ENCODE measurements around the gene RFESD. TPM values are rescaled to one million over a fixed set of nuclear protein-coding genes. Genes with fewer than 3 reads are reported as not detected.

Gene RFESD
- polyA plus RNA-seq, 1 of the 3 experiments (the other 2 are of a cell fraction), result 1.8 TPM

DNA sequence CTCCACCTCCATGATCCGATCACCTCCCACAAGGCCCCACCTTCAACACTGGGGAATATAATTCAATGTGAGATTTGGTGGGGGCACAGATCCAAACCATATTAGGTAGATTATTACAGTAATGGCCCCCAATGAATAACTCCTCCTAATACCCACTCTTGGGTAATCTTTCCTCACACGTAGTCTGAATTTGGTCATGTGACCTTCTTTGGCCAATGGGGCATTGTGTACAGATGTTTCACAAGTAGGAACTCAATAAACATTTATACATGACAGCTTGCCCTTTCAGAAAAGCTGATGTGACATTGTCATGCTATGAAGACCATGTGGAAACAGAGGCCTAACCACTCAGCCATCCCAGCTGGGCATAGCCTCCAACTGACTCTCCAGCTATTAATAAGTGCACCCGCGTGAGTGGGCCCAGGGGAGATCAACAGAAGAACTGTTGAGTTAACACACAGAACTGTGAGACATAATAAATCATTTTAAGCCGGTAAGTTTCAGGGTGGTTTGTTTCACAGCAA, 16.1 kb upstream of the RFESD start:
- Histone ChIP-seq H3K4me2 (no peak overlapping the region), H4K20me1 (ENCODE audit: insufficient read depth) (no peaks in the 10 kb centered on the region), H2AFZ (ENCODE audit: low read depth) (no peak overlapping the region), H3K4me3 (ENCODE audit: low read depth in 2 of 2, low read length in 1 of 2) (no peak overlapping the region), H3K9me2 (no peaks in the 10 kb centered on the region), H3K9me3 (no peaks in the 10 kb centered on the region), H3K79me2 (ENCODE audit: insufficient read depth) (no peaks in the 10 kb centered on the region), H3K9ac (no peak overlapping the region), H3K36me3 (replicated peaks in 1 of 2; ENCODE audit: control insufficient read depth in 1 of 2, insufficient read depth in 2 of 2, low read length in 1 of 2) (no peaks in the 10 kb centered on the region), H3K27me3 (ENCODE audit: insufficient read depth) (no peaks in the 10 kb centered on the region), H3K27ac (ENCODE audit: low read depth in 2 of 2, low read length in 1 of 2) (no peak overlapping the region), H3F3A (replicated peaks; ENCODE audit: insufficient read depth) (no peaks in the 10 kb centered on the region), H3K4me1 (ENCODE audit: control insufficient read depth in 1 of 2, insufficient read depth in 2 of 2, low read depth in 1 of 2, low read length in 1 of 2) (peaks cover 0 to 5% of the 10 kb centered on the region in 2 experiments; a peak in 1 of 4 replicates)
- DNase-seq, result no peak
- ChIA-PET CTCF (interaction anchor here (1.1 to 2.4 kb wide), 3 partner anchors 11 to 34 kb away, joined by 3 to 14 read pairs (median 8); no protein-coding TSS in a partner anchor), POLR2A (no interaction called here)
- TF ChIP-seq RCOR1 (IDR thresholded peaks at IDR 0.05; ENCODE audit: low read length) (no peak), FOSL2 (IDR thresholded peaks at IDR 0.05; ENCODE audit: borderline replicate concordance, low read depth) (no peak), TAF1 (IDR thresholded peaks at IDR 0.05; ENCODE audit: borderline replicate concordance, low read depth, low read length) (no peak), YY1 (IDR thresholded peaks at IDR 0.05; ENCODE audit: low read depth) (no peak)
- TF ChIP-seq, protein P1, sequence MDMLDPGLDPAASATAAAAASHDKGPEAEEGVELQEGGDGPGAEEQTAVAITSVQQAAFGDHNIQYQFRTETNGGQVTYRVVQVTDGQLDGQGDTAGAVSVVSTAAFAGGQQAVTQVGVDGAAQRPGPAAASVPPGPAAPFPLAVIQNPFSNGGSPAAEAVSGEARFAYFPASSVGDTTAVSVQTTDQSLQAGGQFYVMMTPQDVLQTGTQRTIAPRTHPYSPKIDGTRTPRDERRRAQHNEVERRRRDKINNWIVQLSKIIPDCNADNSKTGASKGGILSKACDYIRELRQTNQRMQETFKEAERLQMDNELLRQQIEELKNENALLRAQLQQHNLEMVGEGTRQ (IDR thresholded peaks at IDR 0.05; ENCODE audit: borderline replicate concordance, low read depth, low read length), result no peak
- TF ChIP-seq, protein P2, sequence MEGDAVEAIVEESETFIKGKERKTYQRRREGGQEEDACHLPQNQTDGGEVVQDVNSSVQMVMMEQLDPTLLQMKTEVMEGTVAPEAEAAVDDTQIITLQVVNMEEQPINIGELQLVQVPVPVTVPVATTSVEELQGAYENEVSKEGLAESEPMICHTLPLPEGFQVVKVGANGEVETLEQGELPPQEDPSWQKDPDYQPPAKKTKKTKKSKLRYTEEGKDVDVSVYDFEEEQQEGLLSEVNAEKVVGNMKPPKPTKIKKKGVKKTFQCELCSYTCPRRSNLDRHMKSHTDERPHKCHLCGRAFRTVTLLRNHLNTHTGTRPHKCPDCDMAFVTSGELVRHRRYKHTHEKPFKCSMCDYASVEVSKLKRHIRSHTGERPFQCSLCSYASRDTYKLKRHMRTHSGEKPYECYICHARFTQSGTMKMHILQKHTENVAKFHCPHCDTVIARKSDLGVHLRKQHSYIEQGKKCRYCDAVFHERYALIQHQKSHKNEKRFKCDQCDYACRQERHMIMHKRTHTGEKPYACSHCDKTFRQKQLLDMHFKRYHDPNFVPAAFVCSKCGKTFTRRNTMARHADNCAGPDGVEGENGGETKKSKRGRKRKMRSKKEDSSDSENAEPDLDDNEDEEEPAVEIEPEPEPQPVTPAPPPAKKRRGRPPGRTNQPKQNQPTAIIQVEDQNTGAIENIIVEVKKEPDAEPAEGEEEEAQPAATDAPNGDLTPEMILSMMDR (IDR thresholded peaks at IDR 0.05), result no peak
- TF ChIP-seq, protein P3, sequence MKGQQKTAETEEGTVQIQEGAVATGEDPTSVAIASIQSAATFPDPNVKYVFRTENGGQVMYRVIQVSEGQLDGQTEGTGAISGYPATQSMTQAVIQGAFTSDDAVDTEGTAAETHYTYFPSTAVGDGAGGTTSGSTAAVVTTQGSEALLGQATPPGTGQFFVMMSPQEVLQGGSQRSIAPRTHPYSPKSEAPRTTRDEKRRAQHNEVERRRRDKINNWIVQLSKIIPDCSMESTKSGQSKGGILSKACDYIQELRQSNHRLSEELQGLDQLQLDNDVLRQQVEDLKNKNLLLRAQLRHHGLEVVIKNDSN (IDR thresholded peaks at IDR 0.05; ENCODE audit: borderline replicate concordance, low read depth), result no peak
- 91% methylated on average over 5 of the region's 5 CpGs for WGBS (ENCODE audit: low lambda C conversion rate)

DNA sequence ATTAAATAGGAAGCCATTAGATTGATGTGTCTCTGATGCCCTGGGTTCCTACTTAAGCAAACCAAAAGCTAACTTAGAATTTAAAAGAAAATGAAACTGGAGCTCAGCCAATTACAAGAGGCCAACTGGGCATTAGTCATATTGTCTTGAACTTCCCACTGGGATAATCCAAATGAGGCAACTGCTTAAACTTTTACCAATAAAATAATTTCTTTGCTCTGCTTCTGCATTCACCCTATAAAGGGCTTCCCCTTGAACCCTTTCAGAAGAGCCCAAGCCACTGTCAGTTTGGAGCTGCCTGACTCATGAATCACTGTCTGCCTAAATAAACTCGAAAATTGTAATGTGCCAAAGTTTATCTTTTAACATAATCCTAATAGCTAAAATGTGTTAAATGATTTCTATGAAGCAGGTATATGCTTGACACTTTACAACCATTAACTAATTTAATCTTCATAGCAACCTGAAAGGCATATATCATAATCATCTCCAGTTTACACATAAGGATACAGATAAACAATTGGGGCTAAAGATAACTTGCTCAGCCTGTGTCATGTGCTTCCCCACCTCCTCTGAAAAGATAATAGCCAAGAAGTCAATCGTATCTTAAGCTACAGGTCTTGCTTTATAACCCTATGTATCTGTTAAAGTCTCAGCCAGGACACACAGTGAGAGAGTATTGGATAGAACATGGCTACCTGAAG, 15.2 kb upstream of the RFESD start:
- H3K79me2 ChIP-seq (ENCODE audit: insufficient read depth), result no peaks in the 10 kb centered on the region
- no peaks in the 10 kb centered on the region for H3K9me3 ChIP-seq
- 36% methylated on average over 2 of the region's 2 CpGs for WGBS (ENCODE audit: low lambda C conversion rate)
- peak overlapping the region in 1 of 2 experiments; percentile 39; a peak in 1 of 4 replicates for H3K27ac ChIP-seq (ENCODE audit: low read depth in 2 of 2, low read length in 1 of 2)
- H3K36me3 ChIP-seq (replicated peaks in 1 of 2; ENCODE audit: control insufficient read depth in 1 of 2, insufficient read depth in 2 of 2, low read length in 1 of 2), result no peaks in the 10 kb centered on the region
- H3K4me3 ChIP-seq (ENCODE audit: low read depth in 2 of 2, low read length in 1 of 2), result no peak overlapping the region
- H3F3A ChIP-seq (replicated peaks; ENCODE audit: insufficient read depth), result no peaks in the 10 kb centered on the region
- peaks cover 0 to 5% of the 10 kb centered on the region in 2 experiments; a peak in 1 of 4 replicates for H3K4me1 ChIP-seq (ENCODE audit: control insufficient read depth in 1 of 2, insufficient read depth in 2 of 2, low read depth in 1 of 2, low read length in 1 of 2)
- no peak overlapping the region for H3K4me2 ChIP-seq
- H4K20me1 ChIP-seq (ENCODE audit: insufficient read depth), result no peaks in the 10 kb centered on the region
- no peaks in the 10 kb centered on the region for H3K9me2 ChIP-seq
- no peak overlapping the region for H3K9ac ChIP-seq
- peak overlapping the region; percentile 73 for H2AFZ ChIP-seq (ENCODE audit: low read depth)
- no peaks in the 10 kb centered on the region for H3K27me3 ChIP-seq (ENCODE audit: insufficient read depth)
- CTCF ChIA-PET, result interaction anchor here (1.1 to 2.4 kb wide), 4 partner anchors 9 to 33 kb away, joined by 3 to 14 read pairs (median 8); no protein-coding TSS in a partner anchor
- POLR2A ChIA-PET, result interaction anchor here (1.0 kb wide), 1 partner anchor 9 kb away, joined by 3 read pairs; no protein-coding TSS in a partner anchor
- no peak for DNase-seq
- TF ChIP-seq TCF12 (IDR thresholded peaks at IDR 0.05), result no peak
- 0 out of 2 replicates have a peak, but pooled peaks have one; percentile 34 for TF ChIP-seq NFIC (IDR thresholded peaks at IDR 0.05; ENCODE audit: borderline replicate concordance)
- TF ChIP-seq, protein P4, sequence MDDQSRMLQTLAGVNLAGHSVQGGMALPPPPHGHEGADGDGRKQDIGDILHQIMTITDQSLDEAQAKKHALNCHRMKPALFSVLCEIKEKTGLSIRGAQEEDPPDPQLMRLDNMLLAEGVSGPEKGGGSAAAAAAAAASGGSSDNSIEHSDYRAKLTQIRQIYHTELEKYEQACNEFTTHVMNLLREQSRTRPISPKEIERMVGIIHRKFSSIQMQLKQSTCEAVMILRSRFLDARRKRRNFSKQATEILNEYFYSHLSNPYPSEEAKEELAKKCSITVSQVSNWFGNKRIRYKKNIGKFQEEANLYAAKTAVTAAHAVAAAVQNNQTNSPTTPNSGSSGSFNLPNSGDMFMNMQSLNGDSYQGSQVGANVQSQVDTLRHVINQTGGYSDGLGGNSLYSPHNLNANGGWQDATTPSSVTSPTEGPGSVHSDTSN (IDR thresholded peaks at IDR 0.05), result 0 out of 2 replicates have a peak, but pooled peaks have one; percentile 3
- TF ChIP-seq FOSL2 (IDR thresholded peaks at IDR 0.05; ENCODE audit: borderline replicate concordance, low read depth), result no peak
- TF ChIP-seq, protein P2 (IDR thresholded peaks at IDR 0.05), result no peak
- TF ChIP-seq, protein P3 (IDR thresholded peaks at IDR 0.05; ENCODE audit: borderline replicate concordance, low read depth), result no peak
- TF ChIP-seq EZH2phosphoT487 (IDR thresholded peaks at IDR 0.05; ENCODE audit: borderline replicate concordance, low read depth), result no peak
- TF ChIP-seq ELF1 (IDR thresholded peaks at IDR 0.05), result no peak
- TF ChIP-seq, protein P1 (IDR thresholded peaks at IDR 0.05; ENCODE audit: borderline replicate concordance, low read depth, low read length), result no peak
- TF ChIP-seq MEF2A (IDR thresholded peaks at IDR 0.05; ENCODE audit: borderline replicate concordance, low read depth), result no peak
- no peak for TF ChIP-seq MXI1 (IDR thresholded peaks at IDR 0.05; ENCODE audit: low read depth, low read length)
